IMR-90 (cell line): ENCODE data around the gene MYORG. TPM values are rescaled to one million over a fixed set of nuclear protein-coding genes. Genes with fewer than 3 reads are reported as not detected.

Experiments
- ATAC-seq: fragments of 200-7000 bp; cut with Tn5 transposase; 2 replicates; pipeline ENCODE4 v1.9.1; 2020; ENCODE audit warnings: low read depth, mild to moderate bottlenecking, moderate library complexity
- BruUV-seq: library from RNA; stranded (reverse); fragments of 400-500 nt; replicated peaks from 2 replicates; lab custom pipeline; 2021; lab: Mats Ljungman, UMichigan
- CTCF ChIA-PET: fragments of 300-600 bp; formaldehyde crosslinking; extraction: SDS; loops from one replicate; lab custom pipeline; 2021; ENCODE audit warnings: antibody characterized with exemption; lab: Yijun Ruan, JAX
- POLR2A ChIA-PET: fragments of 300-600 bp; sonication (Branson Sonifier 250); formaldehyde crosslinking; loops from one replicate; lab custom pipeline; 2022; ENCODE audit warnings: antibody characterized with exemption; ENCODE audit not compliant: unreplicated experiment; lab: Charles Lee
- DNase-seq: peaks from one replicate; pipeline ENCODE4 v3.0.0; 2013
- H2AFZ ChIP-seq: replicated peaks from 2 replicates; pipeline ENCODE3; 2013; ENCODE audit warnings: low read length, mild to moderate bottlenecking; ENCODE audit not compliant: poor library complexity
- H2AK5ac ChIP-seq: 2 replicates; pipeline ENCODE4 v1.6.1; 2013; ENCODE audit warnings: low read depth, low read length, inconsistent platforms
- H2AK9ac ChIP-seq: replicated peaks from 2 replicates; pipeline ENCODE3; 2013; ENCODE audit warnings: mild to moderate bottlenecking, low read depth, low read length, moderate library complexity; ENCODE audit not compliant: poor library complexity
- H2BK120ac ChIP-seq: 2 replicates; pipeline ENCODE4 v1.6.1; 2013; ENCODE audit warnings: low read depth, low read length, inconsistent platforms
- H2BK15ac ChIP-seq: 3 replicates; pipeline ENCODE4 v1.6.1; 2013; ENCODE audit warnings: low read depth, low read length, inconsistent platforms
- H2BK20ac ChIP-seq: 2 replicates; pipeline ENCODE4 v1.6.1; 2013; ENCODE audit warnings: low read depth, mild to moderate bottlenecking, inconsistent platforms, low read length, moderate library complexity
- H2BK5ac ChIP-seq: 2 replicates; pipeline ENCODE4 v1.6.1; 2013; ENCODE audit warnings: mild to moderate bottlenecking, low read depth, low read length, inconsistent platforms; ENCODE audit not compliant: poor library complexity, severe bottlenecking
- H3K14ac ChIP-seq: replicated peaks from 2 replicates; pipeline ENCODE4 v1.6.1; 2013; ENCODE audit warnings: low read depth, low read length, inconsistent platforms
- H3K18ac ChIP-seq: 2 replicates; pipeline ENCODE4 v1.6.1; 2013; ENCODE audit warnings: low read depth, low read length, control low read depth
- H3K23ac ChIP-seq: 2 replicates; pipeline ENCODE4 v1.6.1; 2013; ENCODE audit warnings: low read depth, low read length, inconsistent platforms
- H3K27ac ChIP-seq: 2 replicates; pipeline ENCODE4 v1.5.1; 2013; ENCODE audit warnings: mild to moderate bottlenecking, control low read depth, low read length; ENCODE audit not compliant: insufficient read depth
- H3K27me3 ChIP-seq: 2 replicates; pipeline ENCODE4 v1.6.1; 2013; ENCODE audit warnings: low read length; ENCODE audit not compliant: control insufficient read depth, insufficient read depth
- H3K36me3 ChIP-seq: 2 replicates; pipeline ENCODE4 v1.6.1; 2013; ENCODE audit warnings: low read length, mixed read lengths; ENCODE audit not compliant: control insufficient read depth, insufficient read depth
- H3K4ac ChIP-seq: 2 replicates; pipeline ENCODE4 v1.6.1; 2013; ENCODE audit warnings: low read depth, low read length, inconsistent platforms
- H3K4me1 ChIP-seq: 2 replicates; pipeline ENCODE4 v1.6.1; 2013; ENCODE audit warnings: low read length, mixed read lengths; ENCODE audit not compliant: control insufficient read depth, insufficient read depth
- H3K4me2 ChIP-seq: 2 replicates; pipeline ENCODE4 v1.6.1; 2013; ENCODE audit warnings: low read depth, mild to moderate bottlenecking, control low read depth, low read length, moderate library complexity
- H3K4me3 ChIP-seq: 2 replicates; pipeline ENCODE4 v1.5.1; 2013; ENCODE audit warnings: low read depth, mild to moderate bottlenecking, control low read depth, low read length, moderate library complexity; ENCODE audit not compliant: insufficient read depth
- H3K56ac ChIP-seq: 2 replicates; pipeline ENCODE4 v1.6.1; 2013; ENCODE audit warnings: low read length, inconsistent platforms; ENCODE audit not compliant: insufficient read depth; ENCODE audit errors: extremely low read depth
- H3K79me1 ChIP-seq, 2 experiments: 2 replicates each; pipeline ENCODE4 v1.6.1; 2013; ENCODE audit warnings: low read length in 2 of 2, inconsistent platforms in 1 of 2, low read depth in 1 of 2
- H3K9ac ChIP-seq: 2 replicates; pipeline ENCODE4 v1.6.1; 2013; ENCODE audit warnings: low read depth, low read length, control low read depth
- H3K9me1 ChIP-seq: 2 replicates; pipeline ENCODE4 v1.6.1; 2013; ENCODE audit warnings: low read length, inconsistent platforms; ENCODE audit not compliant: insufficient read depth
- H3K9me3 ChIP-seq: 2 replicates; pipeline ENCODE4 v1.6.1; 2013; ENCODE audit warnings: low read length; ENCODE audit not compliant: control insufficient read depth, insufficient read depth
- H4K20me1 ChIP-seq: 2 replicates; pipeline ENCODE4 v1.6.1; 2013; ENCODE audit warnings: low read length, inconsistent platforms; ENCODE audit not compliant: insufficient read depth
- H4K5ac ChIP-seq: 2 replicates; pipeline ENCODE4 v1.6.1; 2013; ENCODE audit warnings: mild to moderate bottlenecking, low read depth, low read length, control low read depth
- H4K8ac ChIP-seq, 2 experiments: 2 replicates each; pipeline ENCODE4 v1.6.1; 2013; ENCODE audit warnings: low read depth in 2 of 2, low read length in 2 of 2, control low read depth in 1 of 2, inconsistent platforms in 1 of 2
- H4K91ac ChIP-seq: 2 replicates; pipeline ENCODE4 v1.6.1; 2013; ENCODE audit warnings: low read depth, low read length, inconsistent platforms; ENCODE audit not compliant: insufficient read depth
- CHD1 ChIP-seq: IDR thresholded peaks from 2 replicates; pipeline ENCODE4 v1.6.1; 2012; ENCODE audit warnings: low read depth, low read length, improper control_type of control experiment
- ELK1 ChIP-seq: fragments of 150-350 bp; IDR thresholded peaks from 2 replicates; pipeline ENCODE4 v1.6.1; 2016; ENCODE audit warnings: low read depth, mild to moderate bottlenecking, low read length, moderate library complexity, borderline replicate concordance
- RCOR1 ChIP-seq: IDR thresholded peaks from 2 replicates; pipeline ENCODE4 v1.6.1; 2012; ENCODE audit warnings: mild to moderate bottlenecking, low read length, improper control_type of control experiment; ENCODE audit not compliant: insufficient replicate concordance
- RFX5 ChIP-seq: IDR thresholded peaks from 2 replicates; pipeline ENCODE4 v1.8.0; 2012; ENCODE audit warnings: low read depth, mild to moderate bottlenecking, low read length, moderate library complexity
- SMC3 ChIP-seq: fragments of 150-350 bp; IDR thresholded peaks from 2 replicates; pipeline ENCODE4 v1.6.1; 2016; ENCODE audit warnings: low read depth, mild to moderate bottlenecking, antibody characterized with exemption, low read length, moderate library complexity
- WGBS, 2 experiments: methylation state at CpG; one replicate each; pipeline versions ENCODE4 v1.1.5 to v1.1.7; 2013; ENCODE audit warnings: missing lambda C conversion rate in 2 of 2; ENCODE audit not compliant: insufficient read length in 1 of 2; ENCODE audit errors: extremely low coverage in 2 of 2; 5-methylcytosine and 5-hydroxymethylcytosine counted together
- dilution Hi-C: fragments of 300-500 bp; cut with HindIII; formaldehyde crosslinking; loops from one replicate; pipeline ENCODE4 v1.14.3; 2018; ENCODE audit warnings: low sequenced_read_pairs; ENCODE audit not compliant: unreplicated experiment
- in situ Hi-C: fragments of 300-500 bp; cut with MboI; formaldehyde crosslinking; loops from 3 replicates; pipeline ENCODE4 v1.14.3; 2019; ENCODE audit warnings: low sequenced_read_pairs, inconsistent platforms, mixed read lengths
- intact Hi-C: fragments of 100-400 bp; cut with micrococcal nuclease; formaldehyde crosslinking; loops from 2 replicates; pipeline ENCODE4 v1.10.0; 2022
- polyA plus RNA-seq, 3 experiments: library from polyadenylated mRNA; depleted of rRNA; stranded (reverse); fragments of >200 nt; gene quantifications; 2 replicates each; pipeline ENCODE4 v1.2.3, GENCODE V29; 2012; ENCODE audit warnings: low replicate concordance in 1 of 3
- total RNA-seq: library from RNA; depleted of rRNA; stranded (reverse); fragments of >200 nt; gene quantifications from 2 replicates; pipeline ENCODE4 v1.2.3, GENCODE V29; 2012

Gene MYORG
- total and polyA plus RNA-seq, 2 of the 4 experiments (the other 2 are of a cell fraction): 0.36 to 0.60 TPM

GRCh38 chr9:34384368-34385165, 7.9 kb upstream of the MYORG start (continued):
- no peak for TF ChIP-seq RFX5

- H4K8ac ChIP-seq: no peak overlapping the region
- no peaks in the 10 kb centered on the region for H3K79me1 ChIP-seq
- no peak overlapping the region for H4K91ac ChIP-seq
- in situ Hi-C loops: no loop called here
- POLR2A ChIA-PET: no interaction called here
- no peak overlapping the region for H3K23ac ChIP-seq
- CTCF ChIA-PET: no interaction called here
- no peak overlapping the region for H2BK120ac ChIP-seq
- H3K9ac ChIP-seq: no peak overlapping the region
- DNase-seq (no peak), ATAC-seq (no peak)
- H3K4ac ChIP-seq: no peak overlapping the region
- H3K4me1 ChIP-seq: peaks cover 6% of the 10 kb centered on the region
- H2AFZ ChIP-seq: no peak overlapping the region
- peaks cover 1% of the 10 kb centered on the region; the same call in 1 of the 2 replicates for H3K27me3 ChIP-seq
- no peak overlapping the region for H2AK9ac ChIP-seq
- H3K14ac ChIP-seq: no peak overlapping the region
- no peak overlapping the region for H2BK5ac ChIP-seq
- intact Hi-C loops: no loop called here
- H4K5ac ChIP-seq: no peak overlapping the region
- no TSS peak for BruUV-seq
- H4K20me1 ChIP-seq: no peaks in the 10 kb centered on the region
- no peak overlapping the region for H2BK15ac ChIP-seq
- H2AK5ac ChIP-seq: no peak overlapping the region
- no peak overlapping the region for H3K4me2 ChIP-seq
- 60% methylated on average over 2 of the region's 4 CpGs; no CpG with 5 or more reads in 1 of the 2 experiments for WGBS, 2 experiments
- H3K27ac ChIP-seq: no peak overlapping the region
- no peaks in the 10 kb centered on the region for H3K9me3 ChIP-seq
- dilution Hi-C loops: no loop called here
- no peak overlapping the region for H3K4me3 ChIP-seq
- no peak overlapping the region for H3K56ac ChIP-seq
- H2BK20ac ChIP-seq: no peak overlapping the region
- no peak for TF ChIP-seq RFX5
- no peak for TF ChIP-seq ELK1
- TF ChIP-seq CHD1: no peak
- TF ChIP-seq RCOR1: no peak
- no peak for TF ChIP-seq SMC3
- no peaks in the 10 kb centered on the region for H3K36me3 ChIP-seq
- H3K18ac ChIP-seq: no peak overlapping the region
- H3K9me1 ChIP-seq: no peaks in the 10 kb centered on the region
Measured at GRCh38 chr9:34383904-34384303, 7.2 kb upstream of the MYORG start.
